ENCODE results near the gene MFN2.

MFN2 gene

DNA sequence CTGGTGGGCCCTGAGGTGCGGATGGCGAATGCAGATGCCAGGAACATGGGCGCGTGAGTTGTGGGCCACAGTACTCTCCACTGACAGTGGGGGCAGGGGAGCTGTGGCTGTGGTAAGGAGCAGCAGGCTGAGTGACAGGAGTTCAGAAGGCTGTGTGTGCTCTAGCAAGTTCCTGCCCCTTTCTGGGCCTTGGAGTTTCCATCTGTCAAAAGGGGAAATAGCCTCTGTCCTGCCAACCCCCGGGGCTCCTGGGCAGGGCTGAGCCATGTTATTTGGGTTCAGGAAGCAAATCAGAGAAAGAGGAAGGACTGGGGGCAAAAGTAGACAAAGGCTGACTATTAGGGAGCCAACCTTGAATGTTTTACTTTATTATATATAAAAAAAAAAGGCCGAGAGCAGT lies 19.5 kb upstream of the MFN2 start:
- no peaks in the 10 kb centered on the region for H3K4me1 ChIP-seq (ENCODE audit: insufficient read depth, insufficient read length)
- no peak overlapping the region for H3K4me3 ChIP-seq (ENCODE audit: insufficient read length, low read depth)
- H3K36me3 ChIP-seq (ENCODE audit: insufficient read depth, insufficient read length, low read length), result peaks cover 65% of the 10 kb centered on the region
- no peak for DNase-seq (ENCODE audit: low read depth, low spot score)
- H3K9me3 ChIP-seq (ENCODE audit: insufficient read depth, low read length), result no peaks in the 10 kb centered on the region
- TF ChIP-seq YY1 (IDR thresholded peaks at IDR 0.05; ENCODE audit: insufficient read depth, insufficient read length) (no peak), ZNF274 (IDR thresholded peaks at IDR 0.05; ENCODE audit: low read depth, low read length) (no peak), SUZ12 (IDR thresholded peaks at IDR 0.05; ENCODE audit: extremely low read depth, insufficient read depth, insufficient read length) (no peak)
- H3K9ac ChIP-seq (ENCODE audit: insufficient read length, low read depth), result no peak overlapping the region
- H3K27me3 ChIP-seq (ENCODE audit: insufficient read depth, insufficient read length), result no peaks in the 10 kb centered on the region

DNA sequence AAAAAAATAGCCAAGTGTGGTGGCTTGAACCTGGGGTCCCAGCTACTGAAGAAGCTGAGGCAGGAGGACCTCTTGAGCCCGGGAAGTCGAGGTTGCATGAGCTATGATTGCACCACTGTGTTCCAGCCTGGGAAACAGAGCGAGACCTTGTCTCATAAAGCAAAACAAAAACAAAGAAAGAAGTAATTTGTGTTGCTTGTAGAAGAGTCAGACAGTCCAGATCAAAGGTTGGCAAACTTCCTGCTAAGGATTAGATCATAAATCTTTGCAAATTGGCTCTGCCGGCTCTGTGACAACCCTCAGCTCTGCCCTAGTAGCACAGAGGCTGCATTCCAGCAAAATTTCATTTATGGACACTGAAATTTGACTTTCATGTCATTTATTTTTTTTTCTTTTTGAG lies 19.0 kb upstream of the MFN2 start:
- Histone ChIP-seq H3K27me3 (ENCODE audit: insufficient read depth, insufficient read length) (no peaks in the 10 kb centered on the region), H3K9me3 (ENCODE audit: insufficient read depth, low read length) (no peaks in the 10 kb centered on the region), H3K9ac (ENCODE audit: insufficient read length, low read depth) (no peak overlapping the region), H3K4me3 (ENCODE audit: insufficient read length, low read depth) (no peak overlapping the region), H3K36me3 (ENCODE audit: insufficient read depth, insufficient read length, low read length) (peaks cover 70% of the 10 kb centered on the region), H3K4me1 (ENCODE audit: insufficient read depth, insufficient read length) (no peaks in the 10 kb centered on the region)
- no peak for TF ChIP-seq SUZ12 (IDR thresholded peaks at IDR 0.05; ENCODE audit: extremely low read depth, insufficient read depth, insufficient read length)
- TF ChIP-seq ZNF274 (IDR thresholded peaks at IDR 0.05; ENCODE audit: low read depth, low read length), result no peak
- no peak for TF ChIP-seq YY1 (IDR thresholded peaks at IDR 0.05; ENCODE audit: insufficient read depth, insufficient read length)
- no peak for DNase-seq (ENCODE audit: low read depth, low spot score)

DNA sequence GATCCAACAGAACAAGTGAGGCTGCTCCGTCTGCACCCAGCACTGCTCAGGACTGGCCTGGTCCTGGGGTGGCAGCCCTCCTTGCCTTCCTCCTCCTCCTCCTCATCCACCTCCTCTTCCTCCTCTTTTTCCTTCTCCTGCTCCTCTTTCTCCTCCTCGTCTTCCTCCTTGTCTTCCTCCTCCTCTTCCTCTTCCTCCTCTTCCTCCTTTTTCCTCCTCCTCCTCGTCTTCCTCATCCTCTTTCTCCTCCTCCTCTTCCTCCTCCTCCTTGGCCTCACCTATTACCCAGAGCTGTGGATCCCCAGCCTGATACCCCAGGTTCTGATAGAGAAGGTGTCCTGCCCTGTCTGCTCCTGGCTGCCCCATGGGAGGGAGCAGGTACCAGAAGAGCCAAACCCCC lies 16.6 kb upstream of the MFN2 start:
- no peak for TF ChIP-seq YY1 (IDR thresholded peaks at IDR 0.05; ENCODE audit: insufficient read depth, insufficient read length)
- TF ChIP-seq SUZ12 (IDR thresholded peaks at IDR 0.05; ENCODE audit: extremely low read depth, insufficient read depth, insufficient read length), result no peak
- no peak for TF ChIP-seq ZNF274 (IDR thresholded peaks at IDR 0.05; ENCODE audit: low read depth, low read length)
- H3K27me3 ChIP-seq (ENCODE audit: insufficient read depth, insufficient read length), result no peaks in the 10 kb centered on the region
- no peak overlapping the region for H3K9ac ChIP-seq (ENCODE audit: insufficient read length, low read depth)
- H3K4me3 ChIP-seq (ENCODE audit: insufficient read length, low read depth), result no peak overlapping the region
- no peaks in the 10 kb centered on the region for H3K4me1 ChIP-seq (ENCODE audit: insufficient read depth, insufficient read length)
- peaks cover 53% of the 10 kb centered on the region for H3K36me3 ChIP-seq (ENCODE audit: insufficient read depth, insufficient read length, low read length)
- no peaks in the 10 kb centered on the region for H3K9me3 ChIP-seq (ENCODE audit: insufficient read depth, low read length)
- no peak for DNase-seq (ENCODE audit: low read depth, low spot score)

DNA sequence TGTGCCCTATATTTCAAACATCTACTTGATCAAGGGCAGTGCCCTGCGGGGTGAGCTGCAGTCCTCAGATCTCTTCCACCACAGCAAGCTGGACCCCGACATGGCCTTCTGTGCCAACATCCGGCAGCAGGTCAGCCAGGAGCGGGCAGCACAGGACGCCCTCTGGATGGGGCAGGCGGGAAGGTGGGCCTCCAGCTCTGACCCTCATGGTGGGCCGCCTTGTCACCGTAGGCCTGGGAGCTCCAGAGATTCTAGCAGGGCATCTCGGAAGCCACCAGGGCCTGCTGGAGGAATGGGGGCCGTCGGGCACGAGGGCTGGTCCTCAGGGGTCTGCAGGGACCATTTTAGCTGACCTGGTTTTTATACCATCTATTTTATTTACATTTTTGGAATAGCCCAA lies 15.6 kb upstream of the MFN2 start:
- Histone ChIP-seq H3K36me3 (ENCODE audit: insufficient read depth, insufficient read length, low read length) (peaks cover 57% of the 10 kb centered on the region), H3K4me1 (ENCODE audit: insufficient read depth, insufficient read length) (no peaks in the 10 kb centered on the region), H3K4me3 (ENCODE audit: insufficient read length, low read depth) (no peak overlapping the region), H3K9ac (ENCODE audit: insufficient read length, low read depth) (no peak overlapping the region), H3K9me3 (ENCODE audit: insufficient read depth, low read length) (no peaks in the 10 kb centered on the region), H3K27me3 (ENCODE audit: insufficient read depth, insufficient read length) (no peaks in the 10 kb centered on the region)
- DNase-seq (ENCODE audit: low read depth, low spot score), result no peak
- TF ChIP-seq YY1 (IDR thresholded peaks at IDR 0.05; ENCODE audit: insufficient read depth, insufficient read length) (no peak), SUZ12 (IDR thresholded peaks at IDR 0.05; ENCODE audit: extremely low read depth, insufficient read depth, insufficient read length) (no peak), ZNF274 (IDR thresholded peaks at IDR 0.05; ENCODE audit: low read depth, low read length) (no peak)

DNA sequence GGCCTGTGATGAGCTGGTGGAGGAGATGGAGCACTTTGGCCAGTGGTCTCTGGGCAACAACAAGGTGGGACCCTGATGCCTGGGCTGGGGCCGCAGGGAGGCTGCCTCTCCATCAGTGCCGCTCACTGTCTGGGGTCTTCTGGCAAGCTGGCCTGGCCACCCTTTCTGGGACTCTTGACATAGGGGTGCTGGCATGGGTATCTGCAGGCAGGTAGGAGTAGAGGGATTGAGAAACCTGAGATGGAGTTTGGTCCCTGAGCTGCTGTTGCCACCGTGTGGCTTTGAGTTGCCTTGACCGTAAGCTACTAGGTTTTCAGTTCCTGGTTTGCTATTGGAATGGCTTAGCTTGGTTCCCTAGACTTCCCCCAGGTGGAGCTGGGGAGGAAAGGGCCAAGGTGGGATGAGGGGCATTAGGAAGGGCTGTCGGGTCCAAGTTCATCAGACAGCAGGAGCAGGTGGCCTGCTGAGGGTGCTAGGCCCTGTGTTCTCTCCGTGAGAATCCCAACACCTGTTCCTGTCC lies 13.2 kb upstream of the MFN2 start:
- no peak overlapping the region for H3K9ac ChIP-seq (ENCODE audit: insufficient read length, low read depth)
- no peaks in the 10 kb centered on the region for H3K27me3 ChIP-seq (ENCODE audit: insufficient read depth, insufficient read length)
- DNase-seq (ENCODE audit: low read depth, low spot score), result peak; percentile 46
- H3K9me3 ChIP-seq (ENCODE audit: insufficient read depth, low read length), result no peaks in the 10 kb centered on the region
- TF ChIP-seq ZNF274 (IDR thresholded peaks at IDR 0.05; ENCODE audit: low read depth, low read length) (no peak), YY1 (IDR thresholded peaks at IDR 0.05; ENCODE audit: insufficient read depth, insufficient read length) (no peak), SUZ12 (IDR thresholded peaks at IDR 0.05; ENCODE audit: extremely low read depth, insufficient read depth, insufficient read length) (no peak)
- H3K36me3 ChIP-seq (ENCODE audit: insufficient read depth, insufficient read length, low read length), result peaks cover 50% of the 10 kb centered on the region
- H3K4me1 ChIP-seq (ENCODE audit: insufficient read depth, insufficient read length), result no peaks in the 10 kb centered on the region
- no peak overlapping the region for H3K4me3 ChIP-seq (ENCODE audit: insufficient read length, low read depth)

DNA sequence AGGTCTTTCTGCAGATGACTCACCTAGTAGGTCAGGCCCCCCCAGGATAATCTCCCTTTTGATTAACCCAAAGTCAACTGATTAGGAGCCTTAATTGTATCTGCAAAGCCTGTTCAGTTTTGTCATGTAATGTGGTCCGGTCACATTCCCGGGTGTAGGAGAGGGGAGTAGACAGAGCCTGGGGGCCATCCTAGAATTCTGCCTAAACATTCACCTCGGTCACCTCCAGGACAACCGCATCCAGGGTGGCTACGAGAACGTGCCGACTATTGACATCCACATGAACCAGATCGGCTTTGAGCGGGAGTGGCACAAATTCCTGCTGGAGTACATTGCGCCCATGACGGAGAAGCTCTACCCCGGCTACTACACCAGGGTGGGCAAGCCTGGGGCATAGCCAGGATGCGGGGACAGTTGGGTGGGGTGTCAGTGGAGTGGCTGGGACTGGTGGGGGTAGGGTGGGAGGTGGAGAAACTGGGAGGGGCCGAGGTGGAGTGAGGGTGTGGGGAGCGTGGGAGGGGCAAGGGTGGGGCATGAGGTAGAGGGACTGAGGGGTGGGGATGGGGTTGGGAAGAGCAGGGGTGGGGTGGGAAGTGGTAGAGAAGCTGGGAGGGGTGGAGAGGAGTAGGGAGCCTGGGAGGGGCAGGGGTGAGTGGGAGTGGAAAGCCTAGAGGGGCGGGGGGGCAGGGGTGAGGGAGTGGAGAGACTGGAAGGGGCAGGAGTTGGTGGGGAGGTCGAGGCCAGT lies 9.6 kb upstream of the MFN2 start:
- H3K9me3 ChIP-seq (ENCODE audit: insufficient read depth, low read length), result no peaks in the 10 kb centered on the region
- DNase-seq (ENCODE audit: low read depth, low spot score), result no peak
- H3K4me3 ChIP-seq (ENCODE audit: insufficient read length, low read depth), result no peak overlapping the region
- peaks cover 57% of the 10 kb centered on the region for H3K36me3 ChIP-seq (ENCODE audit: insufficient read depth, insufficient read length, low read length)
- H3K27me3 ChIP-seq (ENCODE audit: insufficient read depth, insufficient read length), result no peaks in the 10 kb centered on the region
- no peaks in the 10 kb centered on the region for H3K4me1 ChIP-seq (ENCODE audit: insufficient read depth, insufficient read length)
- H3K9ac ChIP-seq (ENCODE audit: insufficient read length, low read depth), result no peak overlapping the region
- TF ChIP-seq SUZ12 (IDR thresholded peaks at IDR 0.05; ENCODE audit: extremely low read depth, insufficient read depth, insufficient read length), result no peak
- TF ChIP-seq YY1 (IDR thresholded peaks at IDR 0.05; ENCODE audit: insufficient read depth, insufficient read length), result no peak
- TF ChIP-seq ZNF274 (IDR thresholded peaks at IDR 0.05; ENCODE audit: low read depth, low read length), result no peak

DNA sequence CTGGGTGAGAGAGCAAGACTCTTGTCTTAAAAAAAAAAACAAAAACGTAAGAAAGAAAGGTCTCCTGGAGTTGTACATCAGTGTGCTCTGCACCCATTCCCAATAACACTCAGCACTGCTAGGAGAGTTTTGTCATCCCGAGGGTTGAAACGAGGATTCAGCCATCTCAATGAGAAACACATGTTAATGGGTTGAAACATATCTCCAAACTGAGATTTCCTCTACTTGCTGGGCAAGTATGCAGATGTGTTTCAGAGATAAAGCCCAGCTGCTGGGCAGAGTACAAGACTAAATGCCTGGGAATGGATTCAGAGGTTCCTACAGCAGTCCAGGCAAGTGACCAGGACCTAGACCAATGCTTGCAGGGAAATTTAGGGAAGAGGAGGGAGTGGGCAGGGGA lies 2.6 kb upstream of the MFN2 start:
- H3K9me3 ChIP-seq (ENCODE audit: insufficient read depth, low read length), result no peaks in the 10 kb centered on the region
- no peak overlapping the region for H3K9ac ChIP-seq (ENCODE audit: insufficient read length, low read depth)
- no peak for DNase-seq (ENCODE audit: low read depth, low spot score)
- H3K4me3 ChIP-seq (ENCODE audit: insufficient read length, low read depth), result no peak overlapping the region
- H3K27me3 ChIP-seq (ENCODE audit: insufficient read depth, insufficient read length), result no peaks in the 10 kb centered on the region
- peaks cover 2% of the 10 kb centered on the region for H3K4me1 ChIP-seq (ENCODE audit: insufficient read depth, insufficient read length)
- no peak for TF ChIP-seq ZNF274 (IDR thresholded peaks at IDR 0.05; ENCODE audit: low read depth, low read length)
- TF ChIP-seq SUZ12 (IDR thresholded peaks at IDR 0.05; ENCODE audit: extremely low read depth, insufficient read depth, insufficient read length), result no peak
- no peak for TF ChIP-seq YY1 (IDR thresholded peaks at IDR 0.05; ENCODE audit: insufficient read depth, insufficient read length)
- H3K36me3 ChIP-seq (ENCODE audit: insufficient read depth, insufficient read length, low read length), result peaks cover 49% of the 10 kb centered on the region

Measured in NT2/D1 (cell line).